K562 (cell line): ENCODE data around the gene PABPC1L. TPM values are rescaled to one million over a fixed set of nuclear protein-coding genes. Genes with fewer than 3 reads are reported as not detected.

Experiments used
- HDAC6 ChIP-seq: IDR thresholded peaks from 2 replicates; pipeline ENCODE4 v1.6.1; 2012; ENCODE audit warnings: low read depth, mild to moderate bottlenecking, control low read depth, inconsistent platforms, low read length, moderate library complexity
- IFI16 ChIP-seq: fragments of 250-450 bp; sonication (Bioruptor Pico); IDR thresholded peaks from 2 replicates; pipeline ENCODE4 v2.1.2; 2022; ENCODE audit warnings: mild to moderate bottlenecking, inconsistent platforms
- MAZ ChIP-seq, 2 experiments: fragments of 450-650 bp in 1 of 2; sonication (generic) in 1 of 2; formaldehyde crosslinking; IDR thresholded peaks in 1 of 2; conservative IDR thresholded peaks in 1 of 2; 2 replicates each; pipeline versions ENCODE4 v1.4.0 to v1.5.0; 2020; ENCODE audit warnings: mild to moderate bottlenecking in 1 of 2, missing genetic modification reagents in 1 of 2
- POLR3G ChIP-seq: IDR thresholded peaks from 2 replicates; pipeline ENCODE4 v1.6.1; 2011; ENCODE audit not compliant: insufficient read length, insufficient replicate concordance; ENCODE audit errors: extremely low read depth
- SIRT6 ChIP-seq: IDR thresholded peaks from one replicate; pipeline ENCODE4 v1.6.1; 2012; ENCODE audit warnings: low read depth, mild to moderate bottlenecking, control low read depth, inconsistent platforms, low read length, moderate library complexity
- ZFPM2 ChIP-seq: fragments of 250-450 bp; sonication (Bioruptor Pico); IDR thresholded peaks from 2 replicates; pipeline ENCODE4 v1.5.1; 2022; ENCODE audit warnings: mild to moderate bottlenecking
- ZNF23 ChIP-seq: fragments of 250-450 bp; sonication (Bioruptor Pico); IDR thresholded peaks from 2 replicates; pipeline ENCODE4 v1.4.0; 2020; ENCODE audit warnings: mild to moderate bottlenecking
- ZNF57 ChIP-seq: fragments of 450-650 bp; formaldehyde crosslinking; IDR thresholded peaks from 2 replicates; pipeline ENCODE4 v1.4.0; 2020; ENCODE audit warnings: mild to moderate bottlenecking, moderate library complexity
- polyA plus RNA-seq, 8 experiments: library from polyadenylated mRNA; depleted of rRNA in 4 of 8; stranded (reverse) in 5 of 8; unstranded in 3 of 8; fragments of >200 nt; fragmentation: Nextera tagmentation in 2 of 8; fragmentation: Illumina TruSeq in 1 of 8; extraction: Ambion mirVana in 2 of 8; extraction: Trizol in 1 of 8; gene quantifications; 2 replicates each; pipeline versions ENCODE4 v1.2.1 to v1.2.3, GENCODE V29; 2011 to 2014; ENCODE audit warnings: inconsistent platforms in 1 of 8, missing spikeins in 1 of 8
- total RNA-seq, 7 experiments: library from RNA; depleted of rRNA in 6 of 7; stranded (reverse); fragments of >200 nt in 6 of 7; fragmentation: Illumina TruSeq in 2 of 7; extraction: Trizol in 2 of 7; gene quantifications; 2 replicates each; pipeline versions ENCODE4 v1.2.1 to v1.2.3, GENCODE V29; 2011 to 2021; ENCODE audit warnings: low replicate concordance in 1 of 7
- TF ChIP-seq, protein P1 (sequence below): sonication (generic); formaldehyde crosslinking; IDR thresholded peaks from 2 replicates; pipeline ENCODE4 v1.8.0; 2023; ENCODE audit warnings: missing genetic modification reagents, mild to moderate bottlenecking, borderline replicate concordance
- TF ChIP-seq, protein P2 (sequence below): fragments of 450-650 bp; formaldehyde crosslinking; IDR thresholded peaks from 2 replicates; pipeline ENCODE4 v1.4.0; 2020; ENCODE audit warnings: mild to moderate bottlenecking, moderate library complexity
- TF ChIP-seq, protein P3 (sequence below): fragments of 250-450 bp; sonication (Bioruptor Pico); IDR thresholded peaks from 2 replicates; pipeline ENCODE4 v1.4.0; 2020; ENCODE audit warnings: mild to moderate bottlenecking, moderate library complexity
- TF ChIP-seq, protein P4 (sequence below): fragments of 250-450 bp; sonication (Bioruptor Pico); IDR thresholded peaks from 2 replicates; pipeline ENCODE4 v1.4.0; 2020; ENCODE audit warnings: borderline replicate concordance

The PABPC1L gene
- total and polyA plus RNA-seq, 9 of the 15 experiments (the other 6 are each of a cell fraction or from before 2014, with no cell fraction given) = 6.0 to 90.3 (median 15.8) TPM

DNA sequence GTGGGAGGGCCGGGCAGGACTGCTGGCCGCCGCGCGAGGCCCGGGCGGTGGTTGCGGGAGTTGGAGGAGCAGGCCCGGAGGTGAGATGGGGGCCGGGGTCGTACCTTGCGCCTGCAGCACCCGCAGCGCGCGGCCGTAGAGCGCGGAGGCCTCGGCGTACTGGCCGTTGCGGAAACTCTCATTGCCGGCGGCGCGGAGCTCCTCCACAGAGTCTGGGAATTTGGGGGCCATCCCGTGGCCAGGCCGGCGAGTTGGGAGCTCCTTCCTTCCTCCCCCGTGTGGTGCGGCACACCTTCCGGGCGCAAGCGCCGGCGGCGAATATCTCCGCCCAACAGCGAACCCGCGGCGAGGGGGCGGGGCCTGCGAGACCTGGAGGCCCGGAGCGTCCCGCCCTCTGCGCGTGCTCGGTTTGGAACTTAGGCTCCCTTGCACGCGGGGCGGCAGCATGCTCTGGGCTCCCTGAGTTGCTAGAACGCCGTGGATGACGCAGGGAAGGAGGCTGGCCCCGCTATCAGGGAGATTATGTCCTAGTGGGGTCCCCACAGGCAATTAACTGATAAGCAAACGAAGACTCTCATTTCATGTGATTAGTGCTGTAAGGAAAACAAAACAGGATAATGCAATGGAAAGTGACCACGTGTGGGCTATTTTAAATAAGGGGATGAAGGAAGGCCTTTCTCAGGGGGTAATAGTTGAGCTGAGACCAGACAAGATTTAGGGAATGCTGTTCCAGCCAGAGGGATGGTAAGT is 50.4 kb downstream of the PABPC1L start, which contains the start of gene TOMM34 (continued):
- TF ChIP-seq, protein P1, sequence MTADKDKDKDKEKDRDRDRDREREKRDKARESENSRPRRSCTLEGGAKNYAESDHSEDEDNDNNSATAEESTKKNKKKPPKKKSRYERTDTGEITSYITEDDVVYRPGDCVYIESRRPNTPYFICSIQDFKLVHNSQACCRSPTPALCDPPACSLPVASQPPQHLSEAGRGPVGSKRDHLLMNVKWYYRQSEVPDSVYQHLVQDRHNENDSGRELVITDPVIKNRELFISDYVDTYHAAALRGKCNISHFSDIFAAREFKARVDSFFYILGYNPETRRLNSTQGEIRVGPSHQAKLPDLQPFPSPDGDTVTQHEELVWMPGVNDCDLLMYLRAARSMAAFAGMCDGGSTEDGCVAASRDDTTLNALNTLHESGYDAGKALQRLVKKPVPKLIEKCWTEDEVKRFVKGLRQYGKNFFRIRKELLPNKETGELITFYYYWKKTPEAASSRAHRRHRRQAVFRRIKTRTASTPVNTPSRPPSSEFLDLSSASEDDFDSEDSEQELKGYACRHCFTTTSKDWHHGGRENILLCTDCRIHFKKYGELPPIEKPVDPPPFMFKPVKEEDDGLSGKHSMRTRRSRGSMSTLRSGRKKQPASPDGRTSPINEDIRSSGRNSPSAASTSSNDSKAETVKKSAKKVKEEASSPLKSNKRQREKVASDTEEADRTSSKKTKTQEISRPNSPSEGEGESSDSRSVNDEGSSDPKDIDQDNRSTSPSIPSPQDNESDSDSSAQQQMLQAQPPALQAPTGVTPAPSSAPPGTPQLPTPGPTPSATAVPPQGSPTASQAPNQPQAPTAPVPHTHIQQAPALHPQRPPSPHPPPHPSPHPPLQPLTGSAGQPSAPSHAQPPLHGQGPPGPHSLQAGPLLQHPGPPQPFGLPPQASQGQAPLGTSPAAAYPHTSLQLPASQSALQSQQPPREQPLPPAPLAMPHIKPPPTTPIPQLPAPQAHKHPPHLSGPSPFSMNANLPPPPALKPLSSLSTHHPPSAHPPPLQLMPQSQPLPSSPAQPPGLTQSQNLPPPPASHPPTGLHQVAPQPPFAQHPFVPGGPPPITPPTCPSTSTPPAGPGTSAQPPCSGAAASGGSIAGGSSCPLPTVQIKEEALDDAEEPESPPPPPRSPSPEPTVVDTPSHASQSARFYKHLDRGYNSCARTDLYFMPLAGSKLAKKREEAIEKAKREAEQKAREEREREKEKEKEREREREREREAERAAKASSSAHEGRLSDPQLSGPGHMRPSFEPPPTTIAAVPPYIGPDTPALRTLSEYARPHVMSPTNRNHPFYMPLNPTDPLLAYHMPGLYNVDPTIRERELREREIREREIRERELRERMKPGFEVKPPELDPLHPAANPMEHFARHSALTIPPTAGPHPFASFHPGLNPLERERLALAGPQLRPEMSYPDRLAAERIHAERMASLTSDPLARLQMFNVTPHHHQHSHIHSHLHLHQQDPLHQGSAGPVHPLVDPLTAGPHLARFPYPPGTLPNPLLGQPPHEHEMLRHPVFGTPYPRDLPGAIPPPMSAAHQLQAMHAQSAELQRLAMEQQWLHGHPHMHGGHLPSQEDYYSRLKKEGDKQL (CRISPR knock-in tag) = no peak
- TF ChIP-seq ZNF57 (no peak), ZFPM2 (CRISPR knock-in tag) (no peak), HDAC6 (no peak), SIRT6 (no peak), IFI16 (no peak), MAZ (CRISPR knock-in tag; conservative IDR thresholded peaks at IDR 0.05 in 1 of 2, IDR thresholded peaks at IDR 0.05 in 1 of 2) (peak; percentile 30 to 82; a peak in 2 of 4 replicates), ZNF23 (CRISPR knock-in tag) (no peak), POLR3G (no peak)
- TF ChIP-seq, protein P2, sequence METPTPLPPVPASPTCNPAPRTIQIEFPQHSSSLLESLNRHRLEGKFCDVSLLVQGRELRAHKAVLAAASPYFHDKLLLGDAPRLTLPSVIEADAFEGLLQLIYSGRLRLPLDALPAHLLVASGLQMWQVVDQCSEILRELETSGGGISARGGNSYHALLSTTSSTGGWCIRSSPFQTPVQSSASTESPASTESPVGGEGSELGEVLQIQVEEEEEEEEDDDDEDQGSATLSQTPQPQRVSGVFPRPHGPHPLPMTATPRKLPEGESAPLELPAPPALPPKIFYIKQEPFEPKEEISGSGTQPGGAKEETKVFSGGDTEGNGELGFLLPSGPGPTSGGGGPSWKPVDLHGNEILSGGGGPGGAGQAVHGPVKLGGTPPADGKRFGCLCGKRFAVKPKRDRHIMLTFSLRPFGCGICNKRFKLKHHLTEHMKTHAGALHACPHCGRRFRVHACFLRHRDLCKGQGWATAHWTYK = no peak
- TF ChIP-seq, protein P3, sequence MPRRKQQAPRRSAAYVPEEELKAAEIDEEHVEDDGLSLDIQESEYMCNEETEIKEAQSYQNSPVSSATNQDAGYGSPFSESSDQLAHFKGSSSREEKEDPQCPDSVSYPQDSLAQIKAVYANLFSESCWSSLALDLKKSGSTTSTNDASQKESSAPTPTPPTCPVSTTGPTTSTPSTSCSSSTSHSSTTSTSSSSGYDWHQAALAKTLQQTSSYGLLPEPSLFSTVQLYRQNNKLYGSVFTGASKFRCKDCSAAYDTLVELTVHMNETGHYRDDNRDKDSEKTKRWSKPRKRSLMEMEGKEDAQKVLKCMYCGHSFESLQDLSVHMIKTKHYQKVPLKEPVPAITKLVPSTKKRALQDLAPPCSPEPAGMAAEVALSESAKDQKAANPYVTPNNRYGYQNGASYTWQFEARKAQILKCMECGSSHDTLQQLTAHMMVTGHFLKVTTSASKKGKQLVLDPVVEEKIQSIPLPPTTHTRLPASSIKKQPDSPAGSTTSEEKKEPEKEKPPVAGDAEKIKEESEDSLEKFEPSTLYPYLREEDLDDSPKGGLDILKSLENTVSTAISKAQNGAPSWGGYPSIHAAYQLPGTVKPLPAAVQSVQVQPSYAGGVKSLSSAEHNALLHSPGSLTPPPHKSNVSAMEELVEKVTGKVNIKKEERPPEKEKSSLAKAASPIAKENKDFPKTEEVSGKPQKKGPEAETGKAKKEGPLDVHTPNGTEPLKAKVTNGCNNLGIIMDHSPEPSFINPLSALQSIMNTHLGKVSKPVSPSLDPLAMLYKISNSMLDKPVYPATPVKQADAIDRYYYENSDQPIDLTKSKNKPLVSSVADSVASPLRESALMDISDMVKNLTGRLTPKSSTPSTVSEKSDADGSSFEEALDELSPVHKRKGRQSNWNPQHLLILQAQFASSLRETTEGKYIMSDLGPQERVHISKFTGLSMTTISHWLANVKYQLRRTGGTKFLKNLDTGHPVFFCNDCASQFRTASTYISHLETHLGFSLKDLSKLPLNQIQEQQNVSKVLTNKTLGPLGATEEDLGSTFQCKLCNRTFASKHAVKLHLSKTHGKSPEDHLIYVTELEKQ (CRISPR knock-in tag) = no peak
- TF ChIP-seq, protein P4, sequence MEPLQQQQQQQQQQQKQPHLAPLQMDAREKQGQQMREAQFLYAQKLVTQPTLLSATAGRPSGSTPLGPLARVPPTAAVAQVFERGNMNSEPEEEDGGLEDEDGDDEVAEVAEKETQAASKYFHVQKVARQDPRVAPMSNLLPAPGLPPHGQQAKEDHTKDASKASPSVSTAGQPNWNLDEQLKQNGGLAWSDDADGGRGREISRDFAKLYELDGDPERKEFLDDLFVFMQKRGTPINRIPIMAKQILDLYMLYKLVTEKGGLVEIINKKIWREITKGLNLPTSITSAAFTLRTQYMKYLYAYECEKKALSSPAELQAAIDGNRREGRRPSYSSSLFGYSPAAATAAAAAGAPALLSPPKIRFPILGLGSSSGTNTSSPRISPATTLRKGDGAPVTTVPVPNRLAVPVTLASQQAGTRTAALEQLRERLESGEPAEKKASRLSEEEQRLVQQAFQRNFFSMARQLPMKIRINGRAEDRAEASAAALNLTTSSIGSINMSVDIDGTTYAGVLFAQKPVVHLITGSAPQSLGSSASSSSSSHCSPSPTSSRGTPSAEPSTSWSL (CRISPR knock-in tag) = no peak
